Hepatocyte (in vitro differentiated cells): ENCODE results near the gene CFAP70.

Source experiments
- CTCF ChIP-seq: fragments of 200-600 bp; sonication (generic); IDR thresholded peaks from 2 replicates; pipeline ENCODE4 v1.5.1; 2016; ENCODE audit warnings: antibody characterized with exemption, mild to moderate bottlenecking; ENCODE audit not compliant: poor library complexity
- EZH2 ChIP-seq: fragments of 200-600 bp; sonication (generic); IDR thresholded peaks from 2 replicates; pipeline ENCODE4 v1.6.1; 2016; ENCODE audit warnings: antibody characterized with exemption, mild to moderate bottlenecking, borderline replicate concordance
- EZH2phosphoT487 ChIP-seq: fragments of 200-600 bp; sonication (generic); IDR thresholded peaks from one replicate; pipeline ENCODE4 v1.6.1; 2018; ENCODE audit warnings: antibody characterized with exemption, mild to moderate bottlenecking, low read depth, moderate library complexity; ENCODE audit not compliant: unreplicated experiment, severe bottlenecking

GRCh38 chr10:73401636-73402035 is 43.0 kb upstream of the CFAP70 start:
- TF ChIP-seq CTCF, result no peak
- no peak for TF ChIP-seq EZH2phosphoT487
- no peak for TF ChIP-seq EZH2
